Neural crest cell (in vitro differentiated cells): ENCODE measurements around the gene ACSF3. TPM values are rescaled to one million over a fixed set of nuclear protein-coding genes. Genes with fewer than 3 reads are reported as not detected.

Experiments
- DNase-seq: peaks from one replicate; pipeline ENCODE4 v3.0.0; 2021; ENCODE audit warnings: low read depth, mixed read lengths, low spot score
- H3K27ac Mint-ChIP-seq: one replicate; pipeline ENCODE4 v1.8.0; 2021; ENCODE audit warnings: mild to moderate bottlenecking, mixed read lengths; ENCODE audit not compliant: unreplicated experiment
- H3K27me3 Mint-ChIP-seq: 2 replicates; pipeline ENCODE4 v1.8.0; 2021; ENCODE audit warnings: low read depth, mild to moderate bottlenecking, mixed read lengths
- H3K36me3 Mint-ChIP-seq: 2 replicates; pipeline ENCODE4 v1.8.0; 2021; ENCODE audit warnings: low read depth, mild to moderate bottlenecking, mixed read lengths
- H3K4me1 Mint-ChIP-seq: 2 replicates; pipeline ENCODE4 v1.8.0; 2021; ENCODE audit warnings: mixed read lengths
- H3K4me3 Mint-ChIP-seq: one replicate; pipeline ENCODE4 v1.8.0; 2021; ENCODE audit warnings: mild to moderate bottlenecking, mixed read lengths
- H3K9me3 Mint-ChIP-seq: 2 replicates; pipeline ENCODE4 v1.8.0; 2021; ENCODE audit warnings: mixed read lengths
- CTCF ChIP-seq: fragments of 200-600 bp; sonication (generic); conservative IDR thresholded peaks from 2 replicates; pipeline ENCODE4 v1.5.0; 2021; ENCODE audit warnings: antibody characterized with exemption, mild to moderate bottlenecking
- total RNA-seq: library from RNA; stranded (reverse); gene quantifications from 2 replicates; pipeline ENCODE4 v1.2.1, GENCODE V29; 2021

The ACSF3 gene
- total RNA-seq, 1 donor from 2014 or later = 31.0 TPM

- no peaks in the 10 kb centered on the region for H3K9me3 Mint-ChIP-seq
- TF ChIP-seq CTCF = no peak
- no peak overlapping the region for H3K27ac Mint-ChIP-seq
- DNase-seq = no peak
- no peaks in the 10 kb centered on the region for H3K36me3 Mint-ChIP-seq
- H3K4me3 Mint-ChIP-seq = no peak overlapping the region
- no peaks in the 10 kb centered on the region for H3K4me1 Mint-ChIP-seq
- peaks cover 9% of the 10 kb centered on the region for H3K27me3 Mint-ChIP-seq
These were observed 84.9 kb downstream of the ACSF3 start for GRCh38 chr16:89178453-89179147.

DNA sequence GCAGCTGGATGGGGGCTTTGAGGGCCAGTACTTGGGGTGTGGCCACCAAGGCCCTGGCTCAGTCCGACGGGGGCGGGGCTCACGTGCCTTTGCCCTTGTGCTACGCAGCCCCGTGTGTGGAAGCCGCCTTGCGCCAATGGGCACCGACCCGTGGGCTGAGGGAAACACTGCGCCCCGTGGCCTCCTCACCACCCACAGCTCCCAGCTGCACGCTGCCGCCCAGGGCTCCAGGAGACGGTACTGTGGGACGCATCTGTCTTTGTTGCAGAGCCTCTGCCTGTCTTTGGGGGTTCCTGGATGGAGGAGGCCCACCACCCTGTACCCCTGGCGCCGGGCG lies 85.5 kb downstream of the ACSF3 start:
- H3K36me3 Mint-ChIP-seq = no peaks in the 10 kb centered on the region
- no peak overlapping the region for H3K27ac Mint-ChIP-seq
- H3K27me3 Mint-ChIP-seq = peaks cover 9% of the 10 kb centered on the region
- DNase-seq = no peak
- no peak overlapping the region for H3K4me3 Mint-ChIP-seq
- no peaks in the 10 kb centered on the region for H3K4me1 Mint-ChIP-seq
- TF ChIP-seq CTCF = no peak
- no peaks in the 10 kb centered on the region for H3K9me3 Mint-ChIP-seq

- no peak overlapping the region for H3K4me3 Mint-ChIP-seq
- no peak for TF ChIP-seq CTCF
- no peaks in the 10 kb centered on the region for H3K4me1 Mint-ChIP-seq
- DNase-seq = no peak
- no peaks in the 10 kb centered on the region for H3K9me3 Mint-ChIP-seq
- no peak overlapping the region for H3K27ac Mint-ChIP-seq
- H3K27me3 Mint-ChIP-seq = peaks cover 14% of the 10 kb centered on the region
- H3K36me3 Mint-ChIP-seq = no peaks in the 10 kb centered on the region
These were observed 86.1 kb downstream of the ACSF3 start for GRCh38 chr16:89179656-89180315.

DNA sequence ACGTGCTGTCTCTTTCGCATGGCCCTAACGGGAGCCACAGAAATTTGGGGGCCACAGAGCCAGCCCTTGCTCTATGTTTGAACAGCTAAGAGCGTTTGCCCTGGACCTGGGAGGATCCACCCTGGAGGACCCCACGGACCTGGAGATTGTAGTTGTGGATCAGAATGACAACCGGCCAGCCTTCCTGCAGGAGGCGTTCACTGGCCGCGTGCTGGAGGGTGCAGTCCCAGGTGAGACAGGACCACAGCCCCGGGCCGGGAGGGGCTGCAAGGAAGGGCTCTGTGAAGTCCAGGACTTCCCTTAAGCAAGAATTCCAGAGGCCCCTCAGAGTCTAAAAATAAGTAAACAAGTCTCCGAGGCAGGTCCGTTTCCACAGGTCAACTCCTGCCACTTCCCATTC lies 89.8 kb downstream of the ACSF3 start:
- H3K9me3 Mint-ChIP-seq = no peaks in the 10 kb centered on the region
- no peak for DNase-seq
- no peaks in the 10 kb centered on the region for H3K4me1 Mint-ChIP-seq
- H3K27ac Mint-ChIP-seq = no peak overlapping the region
- H3K27me3 Mint-ChIP-seq = peaks cover 19% of the 10 kb centered on the region
- TF ChIP-seq CTCF = no peak
- no peak overlapping the region for H3K4me3 Mint-ChIP-seq
- no peaks in the 10 kb centered on the region for H3K36me3 Mint-ChIP-seq

DNA sequence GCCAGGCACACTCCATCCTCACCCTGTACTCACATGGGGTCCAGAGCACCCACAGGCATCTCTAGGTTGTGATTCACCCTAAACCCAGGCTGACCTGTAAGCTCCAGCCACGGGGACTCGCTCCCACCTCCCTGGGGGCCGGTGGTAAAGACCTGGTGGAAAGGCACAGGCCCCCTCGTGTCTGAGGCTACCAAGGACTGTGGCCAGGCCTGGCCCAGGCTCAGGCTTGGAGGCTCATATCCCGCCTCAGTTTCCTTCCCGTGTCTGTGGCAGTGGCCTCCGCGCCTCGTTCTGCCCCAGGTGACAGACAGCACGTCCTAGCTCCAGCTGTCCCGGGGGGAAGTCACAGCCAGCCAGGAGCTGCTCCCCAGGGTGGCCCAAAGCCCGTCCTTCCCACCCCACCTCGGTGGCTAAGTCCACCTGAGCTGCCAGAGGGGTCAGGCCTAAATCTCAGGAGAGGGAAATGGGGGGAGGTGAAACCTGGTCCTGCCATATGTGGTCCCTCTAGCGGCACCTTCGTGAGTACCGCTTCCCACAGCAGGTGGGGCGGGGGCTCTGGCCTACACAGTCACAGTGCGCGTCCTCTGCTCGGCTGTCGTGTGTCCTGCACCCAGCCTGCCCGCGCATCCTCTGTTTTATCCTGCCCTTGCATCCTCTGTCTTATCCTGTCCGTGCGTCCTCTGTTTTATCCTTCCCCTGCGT lies 90.5 kb downstream of the ACSF3 start:
- no peak for TF ChIP-seq CTCF
- Mint-ChIP-seq H3K9me3 (no peaks in the 10 kb centered on the region), H3K27ac (no peak overlapping the region), H3K4me3 (peak overlapping the region; percentile 65), H3K4me1 (no peaks in the 10 kb centered on the region), H3K27me3 (peaks cover 19% of the 10 kb centered on the region), H3K36me3 (no peaks in the 10 kb centered on the region)
- DNase-seq = no peak
